Gastroesophageal sphincter (tissue), 3 donors: ENCODE measurements around the gene TARP.
"Not testable (repeated sequence)": the region's sequence is repeated elsewhere in the genome, so short reads cannot be mapped to it uniquely, and the experiment has no call there.

Experiments used
- EP300 ChIP-seq: sonication (generic); formaldehyde crosslinking; IDR thresholded peaks from one replicate; pipeline ENCODE4 v1.6.1; 2017; ENCODE audit warnings: antibody characterized with exemption, mild to moderate bottlenecking
- POLR2A ChIP-seq, 2 donors: fragments of 450-650 bp; IDR thresholded peaks; one replicate each; pipeline ENCODE4 v1.6.1; 2017; ENCODE audit warnings: antibody characterized with exemption in 2 of 2, mild to moderate bottlenecking in 2 of 2, moderate library complexity in 1 of 2
- POLR2AphosphoS5 ChIP-seq: sonication (generic); formaldehyde crosslinking; IDR thresholded peaks from one replicate; pipeline ENCODE4 v1.6.1; 2017; ENCODE audit warnings: antibody characterized with exemption
- TF ChIP-seq, protein P1 (sequence below), 4 experiments: fragments of 200-600 bp in 2 of 4; fragments of 450-650 bp in 2 of 4; sonication (generic) in 1 of 4; IDR thresholded peaks; one replicate each; pipeline ENCODE4 v1.5.1; 2017 to 2019; ENCODE audit warnings: antibody characterized with exemption in 4 of 4, mild to moderate bottlenecking in 2 of 4, moderate library complexity in 2 of 4

DNA sequence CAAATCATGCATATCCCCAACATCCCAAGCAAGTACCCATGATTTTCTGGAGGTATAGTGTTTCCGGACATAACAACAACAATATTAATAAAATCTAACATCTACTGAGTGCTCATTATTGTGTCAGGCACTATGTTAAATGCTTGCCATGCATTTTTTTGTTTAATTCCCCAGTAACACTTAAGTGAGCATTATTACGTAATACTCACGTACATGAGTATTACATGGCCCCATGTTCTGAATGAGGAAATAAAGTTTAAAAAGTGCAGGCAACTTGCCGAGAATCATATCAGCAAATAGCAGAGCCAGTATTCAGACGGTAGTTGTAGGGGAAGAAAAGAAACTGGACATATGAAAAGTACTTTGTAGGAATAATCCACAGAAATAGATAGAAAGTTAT lies 30.1 kb downstream of the TARP start:
- not testable (repeated sequence) for TF ChIP-seq POLR2A (IDR thresholded peaks at IDR 0.05); EP300; POLR2AphosphoS5
- TF ChIP-seq, protein P1, sequence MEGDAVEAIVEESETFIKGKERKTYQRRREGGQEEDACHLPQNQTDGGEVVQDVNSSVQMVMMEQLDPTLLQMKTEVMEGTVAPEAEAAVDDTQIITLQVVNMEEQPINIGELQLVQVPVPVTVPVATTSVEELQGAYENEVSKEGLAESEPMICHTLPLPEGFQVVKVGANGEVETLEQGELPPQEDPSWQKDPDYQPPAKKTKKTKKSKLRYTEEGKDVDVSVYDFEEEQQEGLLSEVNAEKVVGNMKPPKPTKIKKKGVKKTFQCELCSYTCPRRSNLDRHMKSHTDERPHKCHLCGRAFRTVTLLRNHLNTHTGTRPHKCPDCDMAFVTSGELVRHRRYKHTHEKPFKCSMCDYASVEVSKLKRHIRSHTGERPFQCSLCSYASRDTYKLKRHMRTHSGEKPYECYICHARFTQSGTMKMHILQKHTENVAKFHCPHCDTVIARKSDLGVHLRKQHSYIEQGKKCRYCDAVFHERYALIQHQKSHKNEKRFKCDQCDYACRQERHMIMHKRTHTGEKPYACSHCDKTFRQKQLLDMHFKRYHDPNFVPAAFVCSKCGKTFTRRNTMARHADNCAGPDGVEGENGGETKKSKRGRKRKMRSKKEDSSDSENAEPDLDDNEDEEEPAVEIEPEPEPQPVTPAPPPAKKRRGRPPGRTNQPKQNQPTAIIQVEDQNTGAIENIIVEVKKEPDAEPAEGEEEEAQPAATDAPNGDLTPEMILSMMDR (IDR thresholded peaks at IDR 0.05) = not testable (repeated sequence)
